Cardiac muscle cell (in vitro differentiated cells and primary cell): ENCODE measurements around the gene RPS6KA5. TPM values are rescaled to one million over a fixed set of nuclear protein-coding genes. Genes with fewer than 3 reads are reported as not detected.
A peak's percentile ranks its signal among the peaks of the same experiment; 100 is the strongest.
"Not testable (repeated sequence)": the region's sequence is repeated elsewhere in the genome, so short reads cannot be mapped to it uniquely, and the experiment has no call there.

Experiments
- DNase-seq, 2 donors: peaks; one replicate each; pipeline versions ENCODE4 v3.0.0 to v3.0.0-alpha.2; 2010 to 2017; ENCODE audit warnings: low read depth in 1 of 2, low spot score in 1 of 2
- H3K27ac ChIP-seq: fragments of 200-600 bp; sonication (generic); 2 replicates; pipeline ENCODE4 v1.5.1; 2016
- H3K27me3 ChIP-seq: fragments of 200-600 bp; sonication (generic); 2 replicates; pipeline ENCODE4 v1.6.0; 2016; ENCODE audit warnings: control low read depth
- H3K36me3 ChIP-seq: fragments of 200-600 bp; sonication (generic); 2 replicates; pipeline ENCODE4 v1.5.1; 2016; ENCODE audit warnings: control low read depth
- H3K4me1 ChIP-seq: fragments of 200-600 bp; sonication (generic); 2 replicates; pipeline ENCODE4 v1.8.1; 2017; ENCODE audit warnings: low read depth, mild to moderate bottlenecking, mixed run types
- H3K4me3 ChIP-seq: fragments of 200-600 bp; sonication (generic); 2 replicates; pipeline ENCODE4 v1.5.1; 2016; ENCODE audit warnings: mild to moderate bottlenecking
- H3K9me3 ChIP-seq: fragments of 200-600 bp; sonication (generic); 2 replicates; pipeline ENCODE4 v1.5.1; 2017; ENCODE audit warnings: low read depth, mild to moderate bottlenecking, control low read depth
- polyA plus RNA-seq: library from polyadenylated mRNA; unstranded; fragments of >200 nt; fragmentation: Nextera tagmentation; extraction: Ambion mirVana; gene quantifications from 2 replicates; pipeline ENCODE4 v1.2.1, GENCODE V29; 2016
- total RNA-seq: library from RNA; depleted of rRNA; stranded (reverse); fragments of >200 nt; gene quantifications from 2 replicates; pipeline ENCODE4 v1.2.3, GENCODE V29; 2016
- TF ChIP-seq, protein P1 (sequence below): IDR thresholded peaks from 2 replicates; pipeline ENCODE4 v1.5.1; 2012; ENCODE audit warnings: low read depth, mild to moderate bottlenecking, low read length

RPS6KA5 gene
- total and polyA plus RNA-seq, 2 experiments from 2014 or later, result 3.3 to 10.9 TPM

DNA sequence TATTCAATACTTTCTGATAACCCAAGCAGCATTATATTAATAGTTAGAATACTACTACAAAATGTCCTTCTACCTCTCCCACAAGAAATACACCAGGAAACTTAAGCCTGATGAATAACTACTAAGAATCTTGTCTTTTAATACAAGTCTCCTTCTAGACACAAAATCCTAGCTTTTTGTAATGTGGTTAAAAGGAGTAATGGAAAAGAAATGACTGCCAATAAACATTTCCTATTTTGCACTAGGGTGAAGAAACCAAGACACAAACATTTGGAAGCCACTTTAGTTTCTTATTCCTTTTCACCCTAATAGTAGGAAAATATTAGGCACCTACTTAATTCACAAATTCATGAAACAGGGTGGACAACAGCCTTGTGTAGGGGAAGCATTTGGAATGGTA, 192.9 kb downstream of the RPS6KA5 start:
- no peak overlapping the region for H3K4me3 ChIP-seq
- no peaks in the 10 kb centered on the region for H3K27me3 ChIP-seq
- TF ChIP-seq, protein P1, sequence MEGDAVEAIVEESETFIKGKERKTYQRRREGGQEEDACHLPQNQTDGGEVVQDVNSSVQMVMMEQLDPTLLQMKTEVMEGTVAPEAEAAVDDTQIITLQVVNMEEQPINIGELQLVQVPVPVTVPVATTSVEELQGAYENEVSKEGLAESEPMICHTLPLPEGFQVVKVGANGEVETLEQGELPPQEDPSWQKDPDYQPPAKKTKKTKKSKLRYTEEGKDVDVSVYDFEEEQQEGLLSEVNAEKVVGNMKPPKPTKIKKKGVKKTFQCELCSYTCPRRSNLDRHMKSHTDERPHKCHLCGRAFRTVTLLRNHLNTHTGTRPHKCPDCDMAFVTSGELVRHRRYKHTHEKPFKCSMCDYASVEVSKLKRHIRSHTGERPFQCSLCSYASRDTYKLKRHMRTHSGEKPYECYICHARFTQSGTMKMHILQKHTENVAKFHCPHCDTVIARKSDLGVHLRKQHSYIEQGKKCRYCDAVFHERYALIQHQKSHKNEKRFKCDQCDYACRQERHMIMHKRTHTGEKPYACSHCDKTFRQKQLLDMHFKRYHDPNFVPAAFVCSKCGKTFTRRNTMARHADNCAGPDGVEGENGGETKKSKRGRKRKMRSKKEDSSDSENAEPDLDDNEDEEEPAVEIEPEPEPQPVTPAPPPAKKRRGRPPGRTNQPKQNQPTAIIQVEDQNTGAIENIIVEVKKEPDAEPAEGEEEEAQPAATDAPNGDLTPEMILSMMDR, result no peak
- H3K36me3 ChIP-seq, result no peaks in the 10 kb centered on the region
- no peaks in the 10 kb centered on the region for H3K9me3 ChIP-seq
- no peak for DNase-seq
- no peak overlapping the region for H3K27ac ChIP-seq
- H3K4me1 ChIP-seq, result peaks cover 34% of the 10 kb centered on the region

GRCh38 chr14:90866833-90867232, 193.6 kb downstream of the RPS6KA5 start:
- no peaks in the 10 kb centered on the region for H3K9me3 ChIP-seq
- H3K27me3 ChIP-seq, result no peaks in the 10 kb centered on the region
- H3K4me1 ChIP-seq, result peaks cover 34% of the 10 kb centered on the region
- TF ChIP-seq, protein P1, result no peak
- no peak for DNase-seq
- no peak overlapping the region for H3K27ac ChIP-seq
- no peak overlapping the region for H3K4me3 ChIP-seq
- no peaks in the 10 kb centered on the region for H3K36me3 ChIP-seq

DNA sequence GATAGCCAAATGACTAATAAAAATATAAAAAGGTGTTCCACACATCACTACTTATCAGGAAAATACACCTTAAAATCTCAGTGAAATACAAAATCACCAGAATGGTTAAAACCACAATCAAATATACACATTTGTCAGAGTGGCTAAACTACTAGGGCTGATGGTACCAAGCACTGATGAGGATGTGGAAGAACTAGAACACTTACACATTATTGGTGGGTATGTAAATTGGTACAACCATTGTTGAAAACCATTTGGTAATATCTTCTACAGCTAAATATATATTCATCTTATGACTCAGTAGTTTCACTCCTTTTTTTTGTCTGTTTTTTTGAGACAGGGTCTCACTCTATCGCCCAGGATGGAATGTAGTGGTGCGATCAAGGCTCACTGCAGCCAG, 195.7 kb downstream of the RPS6KA5 start:
- TF ChIP-seq, protein P1, result no peak
- H3K9me3 ChIP-seq, result no peaks in the 10 kb centered on the region
- no peaks in the 10 kb centered on the region for H3K36me3 ChIP-seq
- H3K27ac ChIP-seq, result no peak overlapping the region
- H3K4me1 ChIP-seq, result peaks cover 23% of the 10 kb centered on the region
- no peak for DNase-seq
- no peaks in the 10 kb centered on the region for H3K27me3 ChIP-seq
- no peak overlapping the region for H3K4me3 ChIP-seq

GRCh38 chr14:90858511-90858910, 201.9 kb downstream of the RPS6KA5 start:
- no peaks in the 10 kb centered on the region for H3K36me3 ChIP-seq
- DNase-seq, result no peak
- peak overlapping the region; percentile 6 for H3K27ac ChIP-seq
- no peaks in the 10 kb centered on the region for H3K27me3 ChIP-seq
- no peak overlapping the region for H3K4me3 ChIP-seq
- no peaks in the 10 kb centered on the region for H3K9me3 ChIP-seq
- TF ChIP-seq, protein P1, result no peak
- H3K4me1 ChIP-seq, result peaks cover 13% of the 10 kb centered on the region

- Histone ChIP-seq H3K4me1 (peaks cover 13% of the 10 kb centered on the region), H3K36me3 (no peaks in the 10 kb centered on the region), H3K9me3 (no peaks in the 10 kb centered on the region), H3K27me3 (no peaks in the 10 kb centered on the region), H3K4me3 (no peak overlapping the region), H3K27ac (no peak overlapping the region)
- no peak for DNase-seq
- TF ChIP-seq, protein P1, result no peak
Observed at GRCh38 chr14:90857866-90858265, 202.6 kb downstream of the RPS6KA5 start.

GRCh38 chr14:90856115-90856514, 204.3 kb downstream of the RPS6KA5 start:
- not testable (repeated sequence) for H3K4me3 ChIP-seq, H3K36me3 ChIP-seq, H3K27ac ChIP-seq, H3K9me3 ChIP-seq, DNase-seq, H3K27me3 ChIP-seq
- peaks cover 17% of the 10 kb centered on the region for H3K4me1 ChIP-seq
